ENCODE data around the gene PSMD1.
"Not testable (repeated sequence)": the region's sequence is repeated elsewhere in the genome, so short reads cannot be mapped to it uniquely, and the experiment has no call there.

PSMD1 gene

GRCh38 chr2:231058761-231059550 lies 2.3 kb downstream of the PSMD1 start:
- DNase-seq, result no peak

- DNase-seq, result no peak
Observed at GRCh38 chr2:231059756-231060155, 3.1 kb downstream of the PSMD1 start.

- DNase-seq, result no peak
Observed at GRCh38 chr2:231062776-231063175, 6.1 kb downstream of the PSMD1 start.

GRCh38 chr2:231063347-231063746 lies 6.7 kb downstream of the PSMD1 start:
- DNase-seq, result no peak

- DNase-seq, result no peak
Observed at GRCh38 chr2:231065966-231066365, 9.3 kb downstream of the PSMD1 start.

DNA sequence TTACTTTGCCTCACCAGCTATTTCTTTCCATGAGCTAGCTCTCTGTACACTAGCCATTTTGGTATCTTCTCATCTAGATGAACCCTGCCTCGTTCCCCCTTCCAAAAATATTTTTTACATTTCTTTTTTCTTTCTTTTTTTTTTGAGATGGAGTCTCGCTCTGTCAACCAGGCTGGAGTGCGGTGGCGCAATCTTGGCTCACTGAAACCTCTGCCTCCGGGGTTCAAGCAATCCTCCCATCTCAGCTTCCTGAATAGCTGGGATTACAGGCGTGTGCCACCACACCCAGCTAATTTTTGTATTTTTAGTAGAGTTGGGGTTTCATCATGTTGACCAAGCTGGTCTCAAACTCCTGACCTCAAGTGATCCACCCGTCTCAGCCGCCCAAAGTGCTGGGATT lies 10.9 kb downstream of the PSMD1 start:
- not testable (repeated sequence) for DNase-seq

- peak; percentile 60 for DNase-seq
Observed at GRCh38 chr2:231068525-231069222, 12.0 kb downstream of the PSMD1 start.

DNA sequence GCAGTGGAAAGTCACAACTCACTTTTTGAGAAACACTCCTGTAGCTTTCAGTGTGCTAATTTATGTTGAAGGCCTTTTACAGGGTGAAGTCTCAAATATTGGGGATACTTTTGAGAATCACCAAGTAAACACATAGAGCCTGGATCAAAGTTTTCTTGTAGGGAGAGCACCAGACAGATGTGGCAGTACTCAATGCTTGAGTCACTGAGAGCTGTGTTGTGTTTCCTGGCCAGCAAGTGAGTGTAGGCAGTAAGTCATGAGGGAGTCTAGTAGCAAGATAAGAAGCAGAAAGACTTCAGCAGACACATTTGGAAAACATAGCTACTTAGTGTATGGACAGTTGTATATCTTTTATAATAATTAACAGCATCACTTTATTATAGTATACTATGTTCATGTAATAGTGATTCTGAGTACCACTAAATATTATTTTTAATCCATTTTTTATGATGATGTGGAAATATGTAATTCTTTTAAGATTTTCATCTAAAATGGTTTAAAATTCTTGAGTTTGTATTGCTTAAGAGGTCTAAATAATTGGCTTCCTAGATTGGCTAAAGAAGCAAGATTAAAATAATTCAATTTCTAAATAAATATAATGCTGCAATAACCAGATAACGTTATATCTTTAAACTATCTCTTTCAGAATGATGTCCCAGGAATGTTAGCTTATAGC lies 12.8 kb downstream of the PSMD1 start:
- DNase-seq, result no peak

- DNase-seq, result no peak
Observed at GRCh38 chr2:231084565-231084964, 27.9 kb downstream of the PSMD1 start.

- no peak for DNase-seq
Observed at GRCh38 chr2:231088754-231089153, 32.1 kb downstream of the PSMD1 start.

GRCh38 chr2:231093933-231094332 lies 37.3 kb downstream of the PSMD1 start:
- no peak for DNase-seq

DNA sequence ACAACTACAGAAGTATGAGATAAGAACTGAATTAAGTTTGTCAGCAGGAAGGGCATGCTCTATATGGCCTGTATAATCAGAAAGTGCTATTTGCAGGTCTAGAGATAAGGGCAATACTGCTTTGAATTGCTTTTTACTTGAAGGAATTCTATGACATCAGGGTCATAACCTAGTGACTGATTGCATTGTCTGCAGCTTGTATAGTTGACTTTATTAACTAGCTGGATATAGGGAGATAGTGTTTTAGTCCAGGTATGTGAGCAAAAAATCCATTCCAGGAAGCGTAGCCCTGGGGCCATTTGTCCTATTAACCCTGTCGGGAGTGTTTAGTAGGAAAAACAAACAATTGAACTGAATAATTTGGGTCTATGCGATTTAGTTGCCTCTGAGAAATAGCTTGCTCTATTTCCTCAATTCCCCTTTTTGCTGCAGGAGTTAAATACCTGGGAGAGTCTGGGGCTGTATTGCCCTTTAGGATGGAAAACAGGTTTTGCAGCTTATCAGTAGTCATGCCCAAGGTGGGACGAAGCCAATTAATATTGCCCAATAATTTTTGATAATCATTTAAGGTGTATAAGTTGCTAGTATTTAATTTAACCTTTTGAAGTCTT lies 38.2 kb downstream of the PSMD1 start:
- DNase-seq, result no peak

- no peak for DNase-seq
Observed at GRCh38 chr2:231099918-231100317, 43.3 kb downstream of the PSMD1 start.

DNA sequence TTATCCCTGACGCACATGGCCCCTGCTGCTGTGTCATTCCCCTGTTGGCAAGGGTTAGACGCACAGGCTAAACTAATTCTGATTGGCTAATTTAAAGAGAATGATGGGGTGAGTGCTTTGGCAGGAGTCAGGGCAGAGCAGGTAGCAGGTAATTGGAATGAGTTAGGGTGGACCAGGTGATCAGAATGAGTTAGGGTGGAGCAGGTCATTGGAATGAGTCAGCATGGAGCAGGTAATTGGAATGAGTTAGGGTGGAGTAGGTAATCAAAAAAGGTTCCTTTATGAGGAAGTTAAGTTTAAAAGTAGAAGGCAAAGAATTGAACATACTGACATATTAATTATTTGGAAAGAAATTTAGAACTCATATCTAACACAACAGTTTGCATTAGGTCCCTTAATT lies 43.7 kb downstream of the PSMD1 start:
- DNase-seq, result not testable (repeated sequence)

DNA sequence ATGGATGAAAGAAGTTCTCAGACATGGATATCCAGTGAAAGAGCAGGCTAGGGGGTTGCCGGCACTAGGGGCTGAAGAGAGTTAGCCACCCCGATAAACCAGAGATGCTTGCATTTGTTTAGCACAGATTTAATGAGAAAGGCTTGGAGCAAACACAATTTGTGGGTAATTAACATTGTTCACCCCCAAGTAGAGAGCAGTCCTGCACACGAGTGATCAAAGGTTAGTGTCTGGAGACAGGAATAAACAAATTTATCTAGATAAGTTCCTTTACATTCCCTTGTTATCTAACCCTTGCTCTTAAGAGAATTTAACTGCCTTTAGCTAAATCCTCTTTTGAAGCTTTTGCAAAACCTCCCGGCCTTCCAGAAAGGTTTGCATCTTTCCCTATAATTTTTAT lies 44.3 kb downstream of the PSMD1 start:
- DNase-seq, result no peak

GRCh38 chr2:231102772-231103171 lies 46.1 kb downstream of the PSMD1 start:
- peak; percentile 9 for DNase-seq

- peak; percentile 68 for DNase-seq
Observed at GRCh38 chr2:231104115-231104713, 47.5 kb downstream of the PSMD1 start.

GRCh38 chr2:231110551-231110950 lies 53.9 kb downstream of the PSMD1 start:
- peak; percentile 35 for DNase-seq

- peak; percentile 59 for DNase-seq
Observed at GRCh38 chr2:231111987-231112386, 55.3 kb downstream of the PSMD1 start.

- no peak for DNase-seq
Observed at GRCh38 chr2:231113489-231113888, 56.8 kb downstream of the PSMD1 start.

DNA sequence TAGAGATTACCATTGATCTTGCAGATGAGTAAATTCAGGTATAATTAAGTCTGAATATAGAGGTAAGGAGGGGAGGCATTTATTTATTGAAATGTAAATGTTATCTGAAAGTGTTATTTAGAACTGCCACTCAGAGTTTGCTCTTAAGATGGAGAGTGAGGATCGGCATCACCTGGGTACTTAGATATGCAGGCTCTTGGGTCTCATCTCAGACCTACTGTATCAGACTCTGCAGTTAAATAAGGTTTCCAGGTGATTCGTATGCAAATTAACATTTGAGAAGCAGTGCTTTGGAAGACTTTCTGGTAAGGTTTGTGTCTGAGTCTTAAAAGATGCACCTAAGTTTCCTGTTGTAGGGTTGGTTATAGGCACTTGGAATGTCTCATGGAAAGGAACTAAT lies 59.0 kb downstream of the PSMD1 start:
- DNase-seq, result no peak

DNA sequence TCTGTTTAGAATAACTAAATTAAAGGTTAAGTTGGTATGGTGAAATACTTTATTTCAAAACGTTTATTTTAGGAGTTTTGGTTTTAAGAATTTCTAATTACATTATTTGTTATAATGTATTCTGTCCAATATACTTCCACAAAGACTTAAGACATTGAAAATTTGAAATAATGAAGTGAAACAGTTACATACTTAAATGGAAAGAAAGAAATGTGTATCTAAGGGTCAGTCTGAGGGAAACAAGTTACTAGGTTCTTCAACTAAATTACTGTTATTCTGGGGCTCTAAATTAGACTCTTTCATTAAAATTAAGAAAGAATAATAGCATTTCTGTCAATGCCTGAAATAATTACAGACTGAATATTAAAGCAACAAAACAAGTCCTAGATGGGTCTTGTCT lies 60.5 kb downstream of the PSMD1 start:
- DNase-seq, result no peak
